Measurements from ENCODE around the gene SLC66A2. TPM values are rescaled to one million over a fixed set of nuclear protein-coding genes. Genes with fewer than 3 reads are reported as not detected.

SLC66A2 gene
- total RNA-seq, 1 experiment from 2014 or later, result 19.5 TPM

- Mint-ChIP-seq H3K4me1 (ENCODE audit: low read depth, unreplicated experiment) (no peaks in the 10 kb centered on the region), H3K27me3 (ENCODE audit: insufficient read depth, unreplicated experiment) (no peaks in the 10 kb centered on the region), H3K27ac (ENCODE audit: unreplicated experiment) (no peak overlapping the region), H3K4me3 (ENCODE audit: unreplicated experiment) (no peak overlapping the region), H3K36me3 (ENCODE audit: insufficient read depth, unreplicated experiment) (no peaks in the 10 kb centered on the region), H3K9me3 (ENCODE audit: unreplicated experiment) (no peaks in the 10 kb centered on the region)
- H3K36me3 ChIP-seq (ENCODE audit: control insufficient read depth, insufficient read depth, low read length), result no peaks in the 10 kb centered on the region
- ChIA-PET POLR2A (interaction anchor here (0.6 kb wide), 1 partner anchor 10 kb away, joined by 3 read pairs; no protein-coding TSS in a partner anchor), CTCF (no interaction called here)
- H3K4me1 ChIP-seq, result no peaks in the 10 kb centered on the region
- no TSS peak for BruUV-seq (replicated peaks)
- no peak for DNase-seq
- intact Hi-C loops (cut with micrococcal nuclease; ENCODE audit: unreplicated experiment), result no loop called here
- H3K27me3 ChIP-seq (replicated peaks; ENCODE audit: control insufficient read depth, insufficient read depth, low read length), result no peaks in the 10 kb centered on the region
- no peaks in the 10 kb centered on the region for H3K9me3 ChIP-seq
- H3K4me3 ChIP-seq (ENCODE audit: low read depth, low read length), result no peak overlapping the region
- TF ChIP-seq CTCF (IDR thresholded peaks at IDR 0.05; ENCODE audit: insufficient read depth in 1 of 2, low read depth in 1 of 2, low read length in 1 of 2, severe bottlenecking in 1 of 2, unreplicated experiment in 1 of 2), result no peak
These were observed 2.7 kb upstream of the SLC66A2 start for GRCh38 chr18:79953971-79954651.

GRCh38 chr18:79952996-79953559, 1.6 kb upstream of the SLC66A2 start:
- H3K4me3 ChIP-seq (ENCODE audit: low read depth, low read length), result no peak overlapping the region
- no peak for TF ChIP-seq CTCF (IDR thresholded peaks at IDR 0.05; ENCODE audit: insufficient read depth in 1 of 2, low read depth in 1 of 2, low read length in 1 of 2, severe bottlenecking in 1 of 2, unreplicated experiment in 1 of 2)
- no peak for DNase-seq
- Mint-ChIP-seq H3K27me3 (ENCODE audit: insufficient read depth, unreplicated experiment) (no peaks in the 10 kb centered on the region), H3K36me3 (ENCODE audit: insufficient read depth, unreplicated experiment) (no peaks in the 10 kb centered on the region), H3K27ac (ENCODE audit: unreplicated experiment) (no peak overlapping the region), H3K9me3 (ENCODE audit: unreplicated experiment) (no peaks in the 10 kb centered on the region), H3K4me1 (ENCODE audit: low read depth, unreplicated experiment) (no peaks in the 10 kb centered on the region), H3K4me3 (ENCODE audit: unreplicated experiment) (no peak overlapping the region)
- H3K27me3 ChIP-seq (replicated peaks; ENCODE audit: control insufficient read depth, insufficient read depth, low read length), result no peaks in the 10 kb centered on the region
- no peaks in the 10 kb centered on the region for H3K9me3 ChIP-seq
- no peaks in the 10 kb centered on the region for H3K4me1 ChIP-seq
- CTCF ChIA-PET, result no interaction called here
- H3K36me3 ChIP-seq (ENCODE audit: control insufficient read depth, insufficient read depth, low read length), result no peaks in the 10 kb centered on the region
- POLR2A ChIA-PET, result no interaction called here
- no TSS peak for BruUV-seq (replicated peaks)
- intact Hi-C loops (cut with micrococcal nuclease; ENCODE audit: unreplicated experiment), result no loop called here

- H3K27me3 ChIP-seq (replicated peaks; ENCODE audit: control insufficient read depth, insufficient read depth, low read length), result no peaks in the 10 kb centered on the region
- POLR2A ChIA-PET, result no interaction called here
- peak overlapping the region; percentile 35 for H3K4me3 Mint-ChIP-seq (ENCODE audit: unreplicated experiment)
- H3K4me1 Mint-ChIP-seq (ENCODE audit: low read depth, unreplicated experiment), result no peaks in the 10 kb centered on the region
- no peaks in the 10 kb centered on the region for H3K27me3 Mint-ChIP-seq (ENCODE audit: insufficient read depth, unreplicated experiment)
- H3K36me3 ChIP-seq (ENCODE audit: control insufficient read depth, insufficient read depth, low read length), result no peaks in the 10 kb centered on the region
- no peak for DNase-seq
- intact Hi-C loops (cut with micrococcal nuclease; ENCODE audit: unreplicated experiment), result no loop called here
- H3K4me3 ChIP-seq (ENCODE audit: low read depth, low read length), result peak overlapping the region; percentile 52
- TF ChIP-seq CTCF (IDR thresholded peaks at IDR 0.05; ENCODE audit: insufficient read depth in 1 of 2, low read depth in 1 of 2, low read length in 1 of 2, severe bottlenecking in 1 of 2, unreplicated experiment in 1 of 2), result no peak
- BruUV-seq (replicated peaks), result no TSS peak
- H3K4me1 ChIP-seq, result no peaks in the 10 kb centered on the region
- no peaks in the 10 kb centered on the region for H3K36me3 Mint-ChIP-seq (ENCODE audit: insufficient read depth, unreplicated experiment)
- no peaks in the 10 kb centered on the region for H3K9me3 Mint-ChIP-seq (ENCODE audit: unreplicated experiment)
- CTCF ChIA-PET, result no interaction called here
- no peaks in the 10 kb centered on the region for H3K9me3 ChIP-seq
- no peak overlapping the region for H3K27ac Mint-ChIP-seq (ENCODE audit: unreplicated experiment)
These were observed 1.1 kb upstream of the SLC66A2 start for GRCh38 chr18:79952456-79952995.
